ENCODE results near the gene SH3TC1. TPM values are rescaled to one million over a fixed set of nuclear protein-coding genes. Genes with fewer than 3 reads are reported as not detected.

The SH3TC1 gene
- total RNA-seq, 1 experiment from 2014 or later: 22.6 TPM

DNA sequence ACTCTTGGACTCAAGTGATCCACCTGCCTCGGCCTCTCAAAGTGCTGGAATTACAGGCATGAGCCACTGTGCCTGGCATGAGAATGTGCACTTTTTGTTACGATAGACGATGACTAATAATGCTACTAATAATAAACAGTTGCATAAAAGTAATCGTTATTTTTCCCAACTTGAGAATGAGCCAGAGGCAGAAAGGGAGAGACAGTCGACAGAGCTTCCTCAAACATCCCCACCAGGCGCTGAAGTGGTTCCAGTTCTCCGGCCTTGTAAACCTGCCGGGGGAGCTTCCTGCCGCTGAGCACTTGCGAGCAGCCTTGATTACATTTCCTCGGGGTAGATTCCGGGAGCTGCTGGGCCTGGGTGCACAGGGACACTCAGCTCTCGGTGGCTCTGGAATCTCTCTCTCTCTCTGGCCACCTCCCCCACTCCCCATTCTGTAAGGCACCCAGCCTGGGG, 61.6 kb downstream of the SH3TC1 start:
- DNase-seq (ENCODE audit: low spot score): no peak

DNA sequence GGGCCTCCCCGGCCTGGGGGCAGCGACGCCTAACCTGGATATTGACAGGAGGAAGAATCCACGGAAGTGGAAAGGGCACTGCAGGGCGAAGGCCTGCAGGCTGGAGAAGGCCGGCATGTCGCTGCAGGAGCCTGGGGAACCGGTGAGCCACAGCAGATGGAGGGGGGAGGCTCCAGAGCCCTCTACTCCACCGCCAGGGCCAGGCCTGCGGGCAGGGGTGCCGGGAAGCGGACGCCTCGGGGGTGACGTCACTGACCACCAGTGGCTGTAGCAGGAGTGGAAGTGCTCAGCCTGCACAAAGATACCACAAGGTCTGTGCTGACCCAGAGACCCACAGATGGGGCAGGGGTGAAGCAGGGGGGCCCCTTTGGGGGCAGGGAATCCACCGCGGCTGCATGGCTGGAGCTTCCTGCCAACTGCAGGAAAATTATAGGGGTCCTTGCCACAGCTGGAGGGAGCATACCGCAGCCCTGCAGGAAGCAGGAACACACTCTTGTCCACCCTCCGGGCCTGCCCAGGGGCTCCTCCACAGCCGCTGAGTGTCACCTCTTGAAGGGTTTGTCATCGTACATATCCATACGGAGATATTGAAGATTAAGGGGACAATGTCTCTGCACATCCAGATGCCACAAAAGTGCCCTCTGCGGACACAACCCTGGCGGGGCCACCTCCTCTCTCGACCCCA, 62.9 kb downstream of the SH3TC1 start:
- DNase-seq (ENCODE audit: low spot score): no peak

- no peak for DNase-seq (ENCODE audit: low spot score)
These were observed 63.7 kb downstream of the SH3TC1 start for GRCh38 chr4:8262637-8263322.

DNA sequence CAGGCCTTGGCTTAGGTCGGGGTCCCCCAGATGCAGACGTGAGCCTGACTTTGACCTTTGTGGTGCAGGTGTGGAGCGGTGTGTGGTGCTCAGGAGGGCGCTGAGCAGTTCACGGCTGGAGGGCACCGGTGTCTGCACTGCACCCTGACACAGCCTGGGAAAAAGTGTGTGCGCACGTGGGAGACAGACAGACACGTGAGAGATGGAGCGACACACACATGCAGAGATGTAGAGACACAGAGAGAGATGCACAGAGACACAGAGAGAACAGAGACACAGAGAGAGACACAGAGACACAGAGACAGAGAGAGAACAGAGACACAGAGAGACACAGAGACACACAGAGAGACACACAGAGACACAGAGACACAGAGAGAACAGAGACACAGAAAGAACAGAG, 64.3 kb downstream of the SH3TC1 start:
- DNase-seq (ENCODE audit: low spot score): no peak

GRCh38 chr4:8264106-8264505, 65.0 kb downstream of the SH3TC1 start:
- DNase-seq (ENCODE audit: low spot score): no peak

DNA sequence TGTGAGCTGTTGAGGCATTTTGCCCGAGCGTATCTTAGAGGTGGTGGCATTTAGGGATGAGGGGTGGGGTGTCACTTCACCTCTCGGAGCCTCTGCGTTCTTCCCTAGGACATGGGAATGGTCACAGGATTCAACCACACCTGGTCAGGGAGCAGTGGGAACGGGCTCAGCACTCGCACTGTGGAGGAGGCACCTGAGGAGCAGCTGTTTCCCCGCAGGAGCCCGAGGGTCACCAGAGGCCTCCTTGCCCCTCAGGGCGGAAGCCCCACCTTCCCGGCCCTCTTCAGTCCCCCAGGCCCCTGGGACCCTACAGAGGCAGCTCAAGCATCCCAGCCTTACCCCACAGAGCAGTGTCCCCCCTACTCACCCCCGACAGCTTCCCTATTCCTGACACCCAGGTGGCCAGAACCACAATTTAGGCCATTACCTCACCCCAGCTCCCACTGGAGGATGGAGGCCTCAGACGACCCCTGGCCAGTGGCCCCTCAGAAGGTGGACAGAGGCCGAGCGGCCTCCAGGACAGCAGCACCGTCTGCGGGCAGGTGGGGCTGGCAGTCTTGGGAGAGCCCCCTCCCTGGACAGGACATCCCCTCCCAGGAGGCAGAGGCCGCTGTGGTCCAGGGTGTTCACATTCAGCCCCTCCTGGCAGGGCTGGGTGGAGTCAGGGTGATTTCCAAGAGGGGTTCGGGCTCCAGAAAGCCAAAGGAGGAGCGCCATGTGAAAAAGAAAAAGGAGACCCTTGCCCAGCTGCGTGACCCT, 66.3 kb downstream of the SH3TC1 start:
- DNase-seq (ENCODE audit: low spot score): no peak

DNA sequence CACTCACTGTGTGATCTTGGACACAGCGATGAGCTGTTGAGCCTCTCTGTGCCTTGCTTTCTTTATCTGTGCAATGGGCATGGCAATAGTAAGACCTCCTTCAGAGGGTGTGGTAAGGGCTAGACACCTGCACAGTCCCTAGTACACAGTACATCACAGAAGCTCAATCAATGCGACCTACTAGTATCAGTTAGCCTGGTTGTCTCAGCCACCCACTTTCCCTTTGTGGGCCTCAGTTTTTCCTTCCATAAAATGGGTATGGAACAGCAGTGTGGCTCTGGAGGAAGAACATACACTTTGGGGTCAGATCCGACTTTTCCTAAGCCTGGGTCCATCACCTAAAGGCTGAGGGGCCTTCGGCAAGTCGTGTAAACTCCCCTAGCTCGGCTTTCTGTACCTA, 67.0 kb downstream of the SH3TC1 start:
- no peak for DNase-seq (ENCODE audit: low spot score)

- DNase-seq (ENCODE audit: low spot score): no peak
These were observed 67.4 kb downstream of the SH3TC1 start for GRCh38 chr4:8266508-8266907.

GRCh38 chr4:8267077-8267476, 68.0 kb downstream of the SH3TC1 start:
- DNase-seq (ENCODE audit: low spot score): peak; percentile 75

DNA sequence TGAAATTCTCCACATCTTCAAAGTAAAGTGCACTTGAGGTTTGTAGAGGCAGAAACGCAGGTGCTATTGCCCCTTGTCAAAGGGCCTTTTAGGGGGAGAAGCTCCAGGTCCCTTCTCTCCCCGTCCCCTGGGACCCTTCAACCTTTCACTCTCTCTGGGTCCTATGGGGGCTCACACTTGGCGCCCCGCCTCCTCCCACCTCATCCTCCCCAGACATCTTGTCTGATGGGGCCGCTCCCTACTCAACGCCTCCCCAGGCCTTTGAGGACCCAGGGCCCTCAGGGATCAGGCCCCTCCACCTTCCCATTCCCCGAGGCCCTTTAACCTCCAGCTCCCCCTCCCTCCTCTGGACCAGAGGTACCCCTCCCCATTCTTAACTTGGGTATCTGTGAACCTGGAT, 69.1 kb downstream of the SH3TC1 start:
- no peak for DNase-seq (ENCODE audit: low spot score)

- DNase-seq (ENCODE audit: low spot score): no peak
These were observed 69.9 kb downstream of the SH3TC1 start for GRCh38 chr4:8268901-8269534.

- no peak for DNase-seq (ENCODE audit: low spot score)
These were observed 70.7 kb downstream of the SH3TC1 start, which contains the start of gene HTRA3 for GRCh38 chr4:8269535-8270417. TSS of gene HTRA3 (plus strand) at chr4:8269754. CDS start at chr4:8269969, 215 bp downstream.

DNA sequence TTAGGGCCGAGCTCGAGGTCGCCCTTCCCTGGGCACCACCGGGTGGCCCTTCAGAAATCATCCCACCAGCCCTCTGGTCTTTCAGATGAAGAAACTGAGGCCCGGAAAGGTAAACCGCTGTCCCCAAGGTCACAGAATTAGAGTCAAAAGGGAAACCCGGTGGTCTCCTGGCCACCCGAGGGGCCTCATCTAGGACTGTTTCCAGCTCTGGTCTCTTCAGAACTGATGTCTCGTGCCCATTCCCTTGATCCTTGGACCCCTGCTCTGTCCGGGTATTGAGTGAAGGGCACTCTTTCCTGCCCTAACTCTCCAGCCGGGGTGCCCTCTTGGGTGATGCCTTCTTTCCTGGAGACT, 71.3 kb downstream of the SH3TC1 start:
- DNase-seq (ENCODE audit: low spot score): no peak

DNA sequence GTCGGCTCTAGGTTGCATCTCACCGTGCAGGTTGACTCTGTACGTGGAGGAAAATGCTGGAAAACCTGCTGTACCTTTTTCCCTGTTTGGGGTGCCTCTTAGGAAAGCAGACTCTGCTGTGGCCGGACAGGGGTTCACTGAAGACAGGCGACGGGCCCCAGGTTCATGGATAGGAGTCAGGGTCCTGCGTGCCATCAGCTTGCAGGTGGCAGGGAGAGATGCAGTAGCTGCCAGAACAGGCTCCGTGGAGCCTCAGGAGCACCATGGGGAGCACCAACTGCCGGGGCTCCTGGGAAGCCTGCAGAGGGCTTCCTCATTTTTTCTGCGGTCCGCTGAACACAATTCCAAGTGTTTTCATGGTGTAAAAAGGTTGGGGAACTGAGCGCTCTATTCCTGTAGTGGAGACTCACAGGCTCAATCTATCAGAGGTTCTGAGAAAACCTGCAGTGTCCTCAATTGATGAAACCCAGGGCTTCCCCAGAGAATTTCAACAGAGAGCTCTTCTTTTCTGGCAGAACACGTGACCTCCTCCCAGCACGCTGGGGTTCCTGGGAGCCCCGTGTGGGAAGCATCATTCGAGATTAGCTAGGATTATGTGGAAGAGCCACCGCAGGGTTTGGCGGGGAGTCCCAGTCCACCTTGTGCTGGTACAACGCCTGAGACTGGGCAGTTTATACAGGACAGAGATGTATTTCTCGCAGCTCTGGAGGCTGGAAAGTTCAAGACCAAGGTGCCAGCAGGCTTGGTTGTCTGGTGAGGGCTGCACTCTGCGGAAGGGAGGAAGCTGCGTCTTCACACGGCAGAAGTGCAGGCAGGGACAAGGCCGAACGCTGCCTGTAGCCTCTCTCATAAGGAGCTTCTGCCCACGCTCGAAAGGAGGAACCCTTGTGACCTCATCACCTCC, 72.1 kb downstream of the SH3TC1 start:
- DNase-seq (ENCODE audit: low spot score): no peak

DNA sequence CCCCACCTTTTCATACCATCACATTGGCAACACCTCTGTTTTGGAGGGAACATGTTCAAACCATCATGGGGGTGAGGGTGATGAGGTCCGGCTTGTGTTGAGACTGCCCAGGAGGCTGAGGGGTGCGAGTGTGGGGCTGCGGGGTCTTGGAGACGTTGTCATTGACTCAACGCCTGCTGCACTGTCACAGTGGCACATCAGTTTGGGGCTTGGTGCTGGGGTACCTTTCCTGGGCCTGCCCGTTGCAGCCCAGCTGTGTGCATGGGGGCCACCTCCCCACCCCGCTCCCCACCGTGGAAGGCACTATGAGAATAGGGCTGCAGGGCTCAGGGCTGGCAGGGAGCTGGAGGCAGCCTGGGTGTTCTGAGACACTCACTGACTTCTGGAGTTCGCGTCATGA, 72.7 kb downstream of the SH3TC1 start:
- no peak for DNase-seq (ENCODE audit: low spot score)

- DNase-seq (ENCODE audit: low spot score): no peak
These were observed 73.7 kb downstream of the SH3TC1 start for GRCh38 chr4:8272472-8273428.

GRCh38 chr4:8273450-8273849, 74.4 kb downstream of the SH3TC1 start:
- DNase-seq (ENCODE audit: low spot score): no peak

DNA sequence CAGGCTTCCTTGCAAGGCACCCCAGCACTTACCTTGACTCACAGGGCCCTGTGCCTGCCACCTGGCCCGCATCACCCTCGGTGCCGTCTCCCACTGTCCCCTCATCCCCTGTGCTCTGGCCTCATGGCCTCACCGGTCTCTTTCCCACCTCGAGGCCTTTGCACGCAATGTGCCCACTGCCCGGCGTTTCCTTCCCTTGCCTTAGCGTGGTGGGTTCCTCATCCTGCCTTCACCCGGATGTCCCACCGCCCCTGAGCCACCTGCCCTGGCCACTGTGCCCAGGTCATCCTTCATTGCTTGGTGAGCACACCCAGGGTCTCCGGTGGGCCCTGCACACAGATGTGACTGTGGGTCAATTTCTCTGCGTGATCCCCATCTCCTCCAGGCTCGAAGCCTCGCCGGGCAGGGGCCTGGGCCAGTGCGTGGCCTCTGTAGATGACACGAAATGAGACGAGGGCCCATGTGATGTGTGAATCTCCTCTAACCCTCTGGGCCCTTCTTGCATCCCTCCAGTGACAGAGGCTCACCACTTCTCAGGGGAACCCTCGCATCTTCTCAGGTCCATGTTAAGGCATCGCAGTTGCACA, 75.1 kb downstream of the SH3TC1 start:
- DNase-seq (ENCODE audit: low spot score): no peak
